IMR-90 (cell line): Measurements from ENCODE around the gene PDHA2. TPM values are rescaled to one million over a fixed set of nuclear protein-coding genes. Genes with fewer than 3 reads are reported as not detected.

Experiments
- ATAC-seq: fragments of 200-7000 bp; cut with Tn5 transposase; 2 replicates; pipeline ENCODE4 v1.9.1; 2020; ENCODE audit warnings: low read depth, mild to moderate bottlenecking, moderate library complexity
- BruUV-seq: library from RNA; stranded (reverse); fragments of 400-500 nt; replicated peaks from 2 replicates; lab custom pipeline; 2021; lab: Mats Ljungman, UMichigan
- CTCF ChIA-PET: fragments of 300-600 bp; formaldehyde crosslinking; extraction: SDS; loops from one replicate; lab custom pipeline; 2021; ENCODE audit warnings: antibody characterized with exemption; lab: Yijun Ruan, JAX
- POLR2A ChIA-PET: fragments of 300-600 bp; sonication (Branson Sonifier 250); formaldehyde crosslinking; loops from one replicate; lab custom pipeline; 2022; ENCODE audit warnings: antibody characterized with exemption; ENCODE audit not compliant: unreplicated experiment; lab: Charles Lee
- DNase-seq: peaks from one replicate; pipeline ENCODE4 v3.0.0; 2013
- H2AFZ ChIP-seq: replicated peaks from 2 replicates; pipeline ENCODE3; 2013; ENCODE audit warnings: low read length, mild to moderate bottlenecking; ENCODE audit not compliant: poor library complexity
- H2AK5ac ChIP-seq: 2 replicates; pipeline ENCODE4 v1.6.1; 2013; ENCODE audit warnings: low read depth, low read length, inconsistent platforms
- H2AK9ac ChIP-seq: replicated peaks from 2 replicates; pipeline ENCODE3; 2013; ENCODE audit warnings: mild to moderate bottlenecking, low read depth, low read length, moderate library complexity; ENCODE audit not compliant: poor library complexity
- H2BK120ac ChIP-seq: 2 replicates; pipeline ENCODE4 v1.6.1; 2013; ENCODE audit warnings: low read depth, low read length, inconsistent platforms
- H2BK15ac ChIP-seq: 3 replicates; pipeline ENCODE4 v1.6.1; 2013; ENCODE audit warnings: low read depth, low read length, inconsistent platforms
- H2BK20ac ChIP-seq: 2 replicates; pipeline ENCODE4 v1.6.1; 2013; ENCODE audit warnings: low read depth, mild to moderate bottlenecking, inconsistent platforms, low read length, moderate library complexity
- H2BK5ac ChIP-seq: 2 replicates; pipeline ENCODE4 v1.6.1; 2013; ENCODE audit warnings: mild to moderate bottlenecking, low read depth, low read length, inconsistent platforms; ENCODE audit not compliant: poor library complexity, severe bottlenecking
- H3K14ac ChIP-seq: replicated peaks from 2 replicates; pipeline ENCODE4 v1.6.1; 2013; ENCODE audit warnings: low read depth, low read length, inconsistent platforms
- H3K18ac ChIP-seq: 2 replicates; pipeline ENCODE4 v1.6.1; 2013; ENCODE audit warnings: low read depth, low read length, control low read depth
- H3K23ac ChIP-seq: 2 replicates; pipeline ENCODE4 v1.6.1; 2013; ENCODE audit warnings: low read depth, low read length, inconsistent platforms
- H3K27ac ChIP-seq: 2 replicates; pipeline ENCODE4 v1.5.1; 2013; ENCODE audit warnings: mild to moderate bottlenecking, control low read depth, low read length; ENCODE audit not compliant: insufficient read depth
- H3K27me3 ChIP-seq: 2 replicates; pipeline ENCODE4 v1.6.1; 2013; ENCODE audit warnings: low read length; ENCODE audit not compliant: control insufficient read depth, insufficient read depth
- H3K36me3 ChIP-seq: 2 replicates; pipeline ENCODE4 v1.6.1; 2013; ENCODE audit warnings: low read length, mixed read lengths; ENCODE audit not compliant: control insufficient read depth, insufficient read depth
- H3K4ac ChIP-seq: 2 replicates; pipeline ENCODE4 v1.6.1; 2013; ENCODE audit warnings: low read depth, low read length, inconsistent platforms
- H3K4me1 ChIP-seq: 2 replicates; pipeline ENCODE4 v1.6.1; 2013; ENCODE audit warnings: low read length, mixed read lengths; ENCODE audit not compliant: control insufficient read depth, insufficient read depth
- H3K4me2 ChIP-seq: 2 replicates; pipeline ENCODE4 v1.6.1; 2013; ENCODE audit warnings: low read depth, mild to moderate bottlenecking, control low read depth, low read length, moderate library complexity
- H3K4me3 ChIP-seq: 2 replicates; pipeline ENCODE4 v1.5.1; 2013; ENCODE audit warnings: low read depth, mild to moderate bottlenecking, control low read depth, low read length, moderate library complexity; ENCODE audit not compliant: insufficient read depth
- H3K56ac ChIP-seq: 2 replicates; pipeline ENCODE4 v1.6.1; 2013; ENCODE audit warnings: low read length, inconsistent platforms; ENCODE audit not compliant: insufficient read depth; ENCODE audit errors: extremely low read depth
- H3K79me1 ChIP-seq, 2 experiments: 2 replicates each; pipeline ENCODE4 v1.6.1; 2013; ENCODE audit warnings: low read length in 2 of 2, inconsistent platforms in 1 of 2, low read depth in 1 of 2
- H3K9ac ChIP-seq: 2 replicates; pipeline ENCODE4 v1.6.1; 2013; ENCODE audit warnings: low read depth, low read length, control low read depth
- H3K9me1 ChIP-seq: 2 replicates; pipeline ENCODE4 v1.6.1; 2013; ENCODE audit warnings: low read length, inconsistent platforms; ENCODE audit not compliant: insufficient read depth
- H3K9me3 ChIP-seq: 2 replicates; pipeline ENCODE4 v1.6.1; 2013; ENCODE audit warnings: low read length; ENCODE audit not compliant: control insufficient read depth, insufficient read depth
- H4K20me1 ChIP-seq: 2 replicates; pipeline ENCODE4 v1.6.1; 2013; ENCODE audit warnings: low read length, inconsistent platforms; ENCODE audit not compliant: insufficient read depth
- H4K5ac ChIP-seq: 2 replicates; pipeline ENCODE4 v1.6.1; 2013; ENCODE audit warnings: mild to moderate bottlenecking, low read depth, low read length, control low read depth
- H4K8ac ChIP-seq, 2 experiments: 2 replicates each; pipeline ENCODE4 v1.6.1; 2013; ENCODE audit warnings: low read depth in 2 of 2, low read length in 2 of 2, control low read depth in 1 of 2, inconsistent platforms in 1 of 2
- H4K91ac ChIP-seq: 2 replicates; pipeline ENCODE4 v1.6.1; 2013; ENCODE audit warnings: low read depth, low read length, inconsistent platforms; ENCODE audit not compliant: insufficient read depth
- CEBPB ChIP-seq: IDR thresholded peaks from 2 replicates; pipeline ENCODE4 v1.6.1; 2012; ENCODE audit warnings: low read depth, low read length, improper control_type of control experiment
- FOS ChIP-seq: fragments of 150-350 bp; IDR thresholded peaks from 2 replicates; pipeline ENCODE4 v1.6.1; 2016; ENCODE audit warnings: low read depth, low read length
- MAFK ChIP-seq: IDR thresholded peaks from 2 replicates; pipeline ENCODE4 v1.6.1; 2012; ENCODE audit warnings: low read depth, low read length, improper control_type of control experiment
- MXI1 ChIP-seq: IDR thresholded peaks from 2 replicates; pipeline ENCODE4 v1.6.1; 2012; ENCODE audit warnings: low read depth, mild to moderate bottlenecking, low read length, moderate library complexity, borderline replicate concordance
- NFE2L2 ChIP-seq: fragments of 150-350 bp; IDR thresholded peaks from 2 replicates; pipeline ENCODE4 v1.6.1; 2016; ENCODE audit warnings: low read depth, mild to moderate bottlenecking, low read length
- POLR2A ChIP-seq: IDR thresholded peaks from 2 replicates; pipeline ENCODE4 v1.6.1; 2012; ENCODE audit warnings: mild to moderate bottlenecking, low read depth, low read length
- RFX5 ChIP-seq: IDR thresholded peaks from 2 replicates; pipeline ENCODE4 v1.8.0; 2012; ENCODE audit warnings: low read depth, mild to moderate bottlenecking, low read length, moderate library complexity
- SMC3 ChIP-seq: fragments of 150-350 bp; IDR thresholded peaks from 2 replicates; pipeline ENCODE4 v1.6.1; 2016; ENCODE audit warnings: low read depth, mild to moderate bottlenecking, antibody characterized with exemption, low read length, moderate library complexity
- USF2 ChIP-seq: fragments of 150-350 bp; IDR thresholded peaks from 2 replicates; pipeline ENCODE4 v1.6.1; 2017; ENCODE audit warnings: mild to moderate bottlenecking, antibody characterized with exemption, low read length, low read depth
- WGBS, 2 experiments: methylation state at CpG; one replicate each; pipeline versions ENCODE4 v1.1.5 to v1.1.7; 2013; ENCODE audit warnings: missing lambda C conversion rate in 2 of 2; ENCODE audit not compliant: insufficient read length in 1 of 2; ENCODE audit errors: extremely low coverage in 2 of 2; 5-methylcytosine and 5-hydroxymethylcytosine counted together
- dilution Hi-C: fragments of 300-500 bp; cut with HindIII; formaldehyde crosslinking; loops from one replicate; pipeline ENCODE4 v1.14.3; 2018; ENCODE audit warnings: low sequenced_read_pairs; ENCODE audit not compliant: unreplicated experiment
- in situ Hi-C: fragments of 300-500 bp; cut with MboI; formaldehyde crosslinking; loops from 3 replicates; pipeline ENCODE4 v1.14.3; 2019; ENCODE audit warnings: low sequenced_read_pairs, inconsistent platforms, mixed read lengths
- intact Hi-C: fragments of 100-400 bp; cut with micrococcal nuclease; formaldehyde crosslinking; loops from 2 replicates; pipeline ENCODE4 v1.10.0; 2022
- polyA plus RNA-seq, 3 experiments: library from polyadenylated mRNA; depleted of rRNA; stranded (reverse); fragments of >200 nt; gene quantifications; 2 replicates each; pipeline ENCODE4 v1.2.3, GENCODE V29; 2012; ENCODE audit warnings: low replicate concordance in 1 of 3
- total RNA-seq: library from RNA; depleted of rRNA; stranded (reverse); fragments of >200 nt; gene quantifications from 2 replicates; pipeline ENCODE4 v1.2.3, GENCODE V29; 2012
- TF ChIP-seq, protein P1 (sequence below): conservative IDR thresholded peaks from 2 replicates; pipeline ENCODE4 v1.5.1; 2012; ENCODE audit warnings: mild to moderate bottlenecking, low read depth, low read length, improper control_type of control experiment

The PDHA2 gene
- total and polyA plus RNA-seq, 2 of the 4 experiments (the other 2 are of a cell fraction), result not detected

- in situ Hi-C loops (no loop called here), dilution Hi-C loops (no loop called here), intact Hi-C loops (no loop called here)
- no peak overlapping the region for H2AK5ac ChIP-seq
- no peak overlapping the region for H4K8ac ChIP-seq
- H3K36me3 ChIP-seq, result no peaks in the 10 kb centered on the region
- WGBS, 2 experiments, result no CpG with 5 or more reads among the region's 2 CpGs
- no peak overlapping the region for H2AK9ac ChIP-seq
- no peak overlapping the region for H4K5ac ChIP-seq
- no peak overlapping the region for H4K91ac ChIP-seq
- no peak overlapping the region for H2BK120ac ChIP-seq
- no peak overlapping the region for H2BK20ac ChIP-seq
- no peak overlapping the region for H3K27ac ChIP-seq
- no peaks in the 10 kb centered on the region for H3K4me1 ChIP-seq
- no peak overlapping the region for H3K4ac ChIP-seq
- no peak overlapping the region for H3K56ac ChIP-seq
- no peak overlapping the region for H2BK5ac ChIP-seq
- H4K20me1 ChIP-seq, result no peaks in the 10 kb centered on the region
- no TSS peak for BruUV-seq
- H3K27me3 ChIP-seq, result no peaks in the 10 kb centered on the region
- no peaks in the 10 kb centered on the region for H3K9me1 ChIP-seq
- CTCF ChIA-PET, result no interaction called here
- H3K4me3 ChIP-seq, result no peak overlapping the region
- no peak overlapping the region for H3K4me2 ChIP-seq
- peaks cover 2% of the 10 kb centered on the region; the same call in 1 of the 2 replicates for H3K9me3 ChIP-seq
- no peak overlapping the region for H3K14ac ChIP-seq
- ATAC-seq (no peak), DNase-seq (no peak)
- POLR2A ChIA-PET, result no interaction called here
- TF ChIP-seq FOS (no peak), CEBPB (no peak), NFE2L2 (no peak), MXI1 (no peak), POLR2A (no peak), USF2 (no peak), MAFK (no peak), SMC3 (no peak), RFX5 (no peak)
- TF ChIP-seq, protein P1, sequence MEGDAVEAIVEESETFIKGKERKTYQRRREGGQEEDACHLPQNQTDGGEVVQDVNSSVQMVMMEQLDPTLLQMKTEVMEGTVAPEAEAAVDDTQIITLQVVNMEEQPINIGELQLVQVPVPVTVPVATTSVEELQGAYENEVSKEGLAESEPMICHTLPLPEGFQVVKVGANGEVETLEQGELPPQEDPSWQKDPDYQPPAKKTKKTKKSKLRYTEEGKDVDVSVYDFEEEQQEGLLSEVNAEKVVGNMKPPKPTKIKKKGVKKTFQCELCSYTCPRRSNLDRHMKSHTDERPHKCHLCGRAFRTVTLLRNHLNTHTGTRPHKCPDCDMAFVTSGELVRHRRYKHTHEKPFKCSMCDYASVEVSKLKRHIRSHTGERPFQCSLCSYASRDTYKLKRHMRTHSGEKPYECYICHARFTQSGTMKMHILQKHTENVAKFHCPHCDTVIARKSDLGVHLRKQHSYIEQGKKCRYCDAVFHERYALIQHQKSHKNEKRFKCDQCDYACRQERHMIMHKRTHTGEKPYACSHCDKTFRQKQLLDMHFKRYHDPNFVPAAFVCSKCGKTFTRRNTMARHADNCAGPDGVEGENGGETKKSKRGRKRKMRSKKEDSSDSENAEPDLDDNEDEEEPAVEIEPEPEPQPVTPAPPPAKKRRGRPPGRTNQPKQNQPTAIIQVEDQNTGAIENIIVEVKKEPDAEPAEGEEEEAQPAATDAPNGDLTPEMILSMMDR, result no peak
- H2BK15ac ChIP-seq, result no peak overlapping the region
- no peaks in the 10 kb centered on the region for H3K79me1 ChIP-seq
- no peak overlapping the region for H3K23ac ChIP-seq
- no peak overlapping the region for H3K9ac ChIP-seq
- H2AFZ ChIP-seq, result no peak overlapping the region
- H3K18ac ChIP-seq, result no peak overlapping the region
Measured at GRCh38 chr4:95798003-95798402, 41.9 kb upstream of the PDHA2 start.
